Astrocyte (in vitro differentiated cells and primary cell): ENCODE data around the gene CYP21A2.

Source experiments
- EZH2 ChIP-seq: IDR thresholded peaks from 2 replicates; pipeline ENCODE4 v1.6.1; 2012; ENCODE audit warnings: mild to moderate bottlenecking, low read length, inconsistent platforms; ENCODE audit not compliant: insufficient read depth
- TF ChIP-seq, protein P1 (sequence below): IDR thresholded peaks from 2 replicates; pipeline ENCODE4 v1.5.1; 2011; ENCODE audit warnings: low read depth, mild to moderate bottlenecking, inconsistent platforms, low read length, moderate library complexity; ENCODE audit not compliant: insufficient read depth

DNA sequence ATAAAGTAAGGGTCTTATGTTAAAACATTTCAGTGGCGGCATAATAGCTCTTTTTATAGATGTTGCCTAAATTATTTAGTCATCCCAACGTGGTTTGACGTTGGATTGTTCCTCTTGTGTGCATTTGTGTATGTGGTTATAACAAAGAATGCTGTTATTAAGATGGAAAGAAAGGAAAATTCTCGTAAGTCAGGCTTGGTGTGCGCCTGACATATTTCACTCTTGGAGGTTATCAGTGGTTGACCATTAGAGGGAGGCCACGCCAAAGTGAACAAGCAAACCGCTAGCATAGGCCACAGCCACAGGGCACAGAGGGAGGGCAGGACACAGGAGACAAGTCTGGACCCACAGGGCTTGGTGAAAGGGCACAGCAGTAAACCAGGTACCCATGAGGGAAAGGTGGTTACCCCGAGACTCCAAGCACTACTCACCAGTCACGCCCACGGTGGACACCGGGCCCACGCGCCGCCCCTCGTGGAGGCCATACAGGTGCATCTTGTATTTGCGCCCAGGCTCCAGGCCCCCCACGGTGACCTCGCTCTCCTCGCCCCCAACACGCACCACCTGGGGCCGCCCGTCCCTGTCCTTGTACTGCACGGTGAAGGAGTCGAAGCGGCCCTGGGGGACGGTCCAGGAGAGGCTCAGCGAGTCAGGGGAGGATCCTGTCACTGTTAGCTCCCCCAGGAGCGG, 22.9 kb downstream of the CYP21A2 start:
- TF ChIP-seq, protein P1, sequence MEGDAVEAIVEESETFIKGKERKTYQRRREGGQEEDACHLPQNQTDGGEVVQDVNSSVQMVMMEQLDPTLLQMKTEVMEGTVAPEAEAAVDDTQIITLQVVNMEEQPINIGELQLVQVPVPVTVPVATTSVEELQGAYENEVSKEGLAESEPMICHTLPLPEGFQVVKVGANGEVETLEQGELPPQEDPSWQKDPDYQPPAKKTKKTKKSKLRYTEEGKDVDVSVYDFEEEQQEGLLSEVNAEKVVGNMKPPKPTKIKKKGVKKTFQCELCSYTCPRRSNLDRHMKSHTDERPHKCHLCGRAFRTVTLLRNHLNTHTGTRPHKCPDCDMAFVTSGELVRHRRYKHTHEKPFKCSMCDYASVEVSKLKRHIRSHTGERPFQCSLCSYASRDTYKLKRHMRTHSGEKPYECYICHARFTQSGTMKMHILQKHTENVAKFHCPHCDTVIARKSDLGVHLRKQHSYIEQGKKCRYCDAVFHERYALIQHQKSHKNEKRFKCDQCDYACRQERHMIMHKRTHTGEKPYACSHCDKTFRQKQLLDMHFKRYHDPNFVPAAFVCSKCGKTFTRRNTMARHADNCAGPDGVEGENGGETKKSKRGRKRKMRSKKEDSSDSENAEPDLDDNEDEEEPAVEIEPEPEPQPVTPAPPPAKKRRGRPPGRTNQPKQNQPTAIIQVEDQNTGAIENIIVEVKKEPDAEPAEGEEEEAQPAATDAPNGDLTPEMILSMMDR = no peak
- TF ChIP-seq EZH2 = no peak
